HL-60 (cell line): ENCODE measurements around the gene HRH3.

Experiments
- POLR2AphosphoS5 ChIP-seq: IDR thresholded peaks from 2 replicates; pipeline ENCODE4 v1.6.1; 2012; ENCODE audit warnings: low read depth
- REST ChIP-seq: IDR thresholded peaks from 2 replicates; pipeline ENCODE4 v1.6.1; 2012; ENCODE audit warnings: low read depth; ENCODE audit not compliant: insufficient replicate concordance
- SPI1 ChIP-seq: IDR thresholded peaks from 2 replicates; pipeline ENCODE4 v1.6.1; 2012; ENCODE audit warnings: low read depth, mild to moderate bottlenecking, borderline replicate concordance
- TF ChIP-seq, protein P1 (sequence below): IDR thresholded peaks from one replicate; pipeline ENCODE4 v1.5.1; 2011; ENCODE audit warnings: low read length, control low read depth, inconsistent platforms; ENCODE audit not compliant: insufficient read depth

- TF ChIP-seq, protein P1, sequence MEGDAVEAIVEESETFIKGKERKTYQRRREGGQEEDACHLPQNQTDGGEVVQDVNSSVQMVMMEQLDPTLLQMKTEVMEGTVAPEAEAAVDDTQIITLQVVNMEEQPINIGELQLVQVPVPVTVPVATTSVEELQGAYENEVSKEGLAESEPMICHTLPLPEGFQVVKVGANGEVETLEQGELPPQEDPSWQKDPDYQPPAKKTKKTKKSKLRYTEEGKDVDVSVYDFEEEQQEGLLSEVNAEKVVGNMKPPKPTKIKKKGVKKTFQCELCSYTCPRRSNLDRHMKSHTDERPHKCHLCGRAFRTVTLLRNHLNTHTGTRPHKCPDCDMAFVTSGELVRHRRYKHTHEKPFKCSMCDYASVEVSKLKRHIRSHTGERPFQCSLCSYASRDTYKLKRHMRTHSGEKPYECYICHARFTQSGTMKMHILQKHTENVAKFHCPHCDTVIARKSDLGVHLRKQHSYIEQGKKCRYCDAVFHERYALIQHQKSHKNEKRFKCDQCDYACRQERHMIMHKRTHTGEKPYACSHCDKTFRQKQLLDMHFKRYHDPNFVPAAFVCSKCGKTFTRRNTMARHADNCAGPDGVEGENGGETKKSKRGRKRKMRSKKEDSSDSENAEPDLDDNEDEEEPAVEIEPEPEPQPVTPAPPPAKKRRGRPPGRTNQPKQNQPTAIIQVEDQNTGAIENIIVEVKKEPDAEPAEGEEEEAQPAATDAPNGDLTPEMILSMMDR = no peak
- TF ChIP-seq SPI1 (no peak), REST (no peak), POLR2AphosphoS5 (no peak)
Observed at GRCh38 chr20:62196286-62196685, 23.8 kb downstream of the HRH3 start.
